ENCODE measurements around the gene ST3GAL6.

DNA sequence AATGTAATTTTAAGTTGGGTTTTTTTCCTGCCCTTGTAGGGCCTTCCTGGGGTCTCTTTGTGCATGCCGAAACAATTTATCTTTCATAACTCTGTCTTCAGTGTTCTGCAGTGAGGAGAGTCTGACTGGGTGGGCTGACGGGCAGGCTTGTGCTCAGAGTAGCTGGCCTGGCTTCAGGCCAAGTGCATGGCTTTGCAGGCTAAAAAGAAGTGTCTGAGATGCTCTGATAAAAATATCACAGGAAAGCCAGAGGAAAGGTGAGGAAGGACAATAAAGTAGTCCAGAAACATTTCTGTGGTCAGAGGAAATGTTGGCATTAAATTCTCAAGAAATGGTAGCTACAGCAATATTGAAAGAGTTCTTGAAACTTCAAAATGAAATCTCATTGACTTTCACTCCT lies 25.5 kb downstream of the ST3GAL6 start:
- TF ChIP-seq POLR2A (IDR thresholded peaks at IDR 0.05) = no peak
- TF ChIP-seq, protein P1, sequence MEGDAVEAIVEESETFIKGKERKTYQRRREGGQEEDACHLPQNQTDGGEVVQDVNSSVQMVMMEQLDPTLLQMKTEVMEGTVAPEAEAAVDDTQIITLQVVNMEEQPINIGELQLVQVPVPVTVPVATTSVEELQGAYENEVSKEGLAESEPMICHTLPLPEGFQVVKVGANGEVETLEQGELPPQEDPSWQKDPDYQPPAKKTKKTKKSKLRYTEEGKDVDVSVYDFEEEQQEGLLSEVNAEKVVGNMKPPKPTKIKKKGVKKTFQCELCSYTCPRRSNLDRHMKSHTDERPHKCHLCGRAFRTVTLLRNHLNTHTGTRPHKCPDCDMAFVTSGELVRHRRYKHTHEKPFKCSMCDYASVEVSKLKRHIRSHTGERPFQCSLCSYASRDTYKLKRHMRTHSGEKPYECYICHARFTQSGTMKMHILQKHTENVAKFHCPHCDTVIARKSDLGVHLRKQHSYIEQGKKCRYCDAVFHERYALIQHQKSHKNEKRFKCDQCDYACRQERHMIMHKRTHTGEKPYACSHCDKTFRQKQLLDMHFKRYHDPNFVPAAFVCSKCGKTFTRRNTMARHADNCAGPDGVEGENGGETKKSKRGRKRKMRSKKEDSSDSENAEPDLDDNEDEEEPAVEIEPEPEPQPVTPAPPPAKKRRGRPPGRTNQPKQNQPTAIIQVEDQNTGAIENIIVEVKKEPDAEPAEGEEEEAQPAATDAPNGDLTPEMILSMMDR (IDR thresholded peaks at IDR 0.05) = no peak
